CD1c-positive myeloid dendritic cell (primary cell): ENCODE results near the gene MMP14.
"Not testable (repeated sequence)": the region's sequence is repeated elsewhere in the genome, so short reads cannot be mapped to it uniquely, and the experiment has no call there.

Experiments
- DNase-seq: peaks from one replicate; pipeline ENCODE4 v3.0.0-alpha.2; 2016; ENCODE audit errors: extremely low spot score

Gene MMP14

GRCh38 chr14:22860377-22860776 is 24.0 kb downstream of the MMP14 start:
- not testable (repeated sequence) for DNase-seq

GRCh38 chr14:22861651-22862050 is 25.3 kb downstream of the MMP14 start:
- DNase-seq, result no peak

- no peak for DNase-seq
Measured at GRCh38 chr14:22864979-22865378, 28.6 kb downstream of the MMP14 start.

GRCh38 chr14:22865424-22866405 is 29.3 kb downstream of the MMP14 start:
- DNase-seq, result no peak

GRCh38 chr14:22866874-22867273 is 30.5 kb downstream of the MMP14 start:
- DNase-seq, result no peak

GRCh38 chr14:22870811-22871223 is 34.4 kb downstream of the MMP14 start:
- peak; percentile 78 for DNase-seq

- peak; percentile 88 for DNase-seq
Measured at GRCh38 chr14:22871224-22872032, 35.0 kb downstream of the MMP14 start, which contains the start of gene LRP10. LRP10 (plus strand) TSS chr14:22871740; CDS start chr14:22872304, 564 bp downstream.

- peak; percentile 85 for DNase-seq
Measured at GRCh38 chr14:22872033-22872832, 35.8 kb downstream of the MMP14 start.

- DNase-seq, result no peak
Measured at GRCh38 chr14:22872833-22873520, 36.6 kb downstream of the MMP14 start.

GRCh38 chr14:22875003-22875747 is 38.8 kb downstream of the MMP14 start:
- DNase-seq, result no peak

GRCh38 chr14:22875748-22876319 is 39.4 kb downstream of the MMP14 start:
- DNase-seq, result no peak

GRCh38 chr14:22877000-22877501 is 40.7 kb downstream of the MMP14 start:
- no peak for DNase-seq

- no peak for DNase-seq
Measured at GRCh38 chr14:22878271-22879246, 42.2 kb downstream of the MMP14 start.

GRCh38 chr14:22882064-22882463 is 45.7 kb downstream of the MMP14 start:
- no peak for DNase-seq

GRCh38 chr14:22882529-22883172 is 46.3 kb downstream of the MMP14 start:
- DNase-seq, result peak; percentile 38

GRCh38 chr14:22883173-22883976 is 47.0 kb downstream of the MMP14 start, which contains the start of gene REM2:
REM2 (plus strand) TSS chr14:22883222; CDS start chr14:22883288, 66 bp downstream.
- no peak for DNase-seq
